ENCODE results near the gene ANKRD13B. TPM values are rescaled to one million over a fixed set of nuclear protein-coding genes. Genes with fewer than 3 reads are reported as not detected.

Gene ANKRD13B
- total and polyA plus RNA-seq, 2 of the 13 experiments (the other 11 are each of a cell fraction or from before 2014, with no cell fraction given), result 1.7 to 1.8 TPM

DNA sequence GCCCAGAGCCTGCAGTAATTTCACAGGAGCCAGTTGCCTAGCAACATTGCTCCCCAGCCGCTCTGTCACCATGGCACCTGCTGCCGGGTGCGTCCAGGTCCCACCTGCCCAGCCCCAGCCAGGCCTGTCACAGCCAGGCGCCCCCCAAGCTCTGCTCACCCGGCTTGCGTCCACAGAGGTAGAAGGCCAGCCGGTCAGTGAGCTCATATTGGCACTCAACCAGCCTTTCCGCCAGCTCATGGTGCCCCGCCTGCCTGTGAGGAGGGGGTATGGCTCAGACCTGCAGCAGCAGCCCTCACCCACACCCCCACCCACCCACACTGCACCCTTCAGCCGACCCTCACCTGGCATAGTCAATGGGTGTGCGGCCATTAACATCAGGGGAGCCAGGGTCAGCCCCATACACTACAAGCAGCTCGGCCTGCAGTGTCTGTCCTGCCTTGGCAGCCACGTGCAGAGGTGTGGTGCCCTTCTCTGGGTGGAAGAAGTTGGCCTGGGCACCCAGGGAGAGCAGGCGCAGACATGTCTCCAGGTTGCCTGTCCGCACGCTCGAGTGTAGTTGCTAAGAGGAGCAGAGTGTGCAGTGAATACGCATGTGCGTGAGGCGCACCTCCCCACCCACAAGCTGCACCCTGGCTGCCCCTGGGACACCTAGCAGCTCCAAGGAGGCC lies 11.2 kb upstream of the ANKRD13B start:
- FAIRE-seq (no peak), ATAC-seq (no peak), DNase-seq (ENCODE audit: low spot score) (no peak)
- no peaks in the 10 kb centered on the region for H3K27me3 ChIP-seq (ENCODE audit: control insufficient read depth in 1 of 2, insufficient read depth in 2 of 2, low read length in 2 of 2)
- H3K9ac ChIP-seq (ENCODE audit: insufficient read depth, low read depth, low read length), result no peak overlapping the region
- no peak for TF ChIP-seq ZNF850 (CRISPR knock-in tag; conservative IDR thresholded peaks at IDR 0.05)
- peak; percentile 42 for TF ChIP-seq AGO2 (optimal IDR thresholded peaks at IDR 0.05; ENCODE audit: low read depth, low read length)
- no peak overlapping the region for H3K4me2 ChIP-seq (ENCODE audit: low read depth, low read length)
- in situ Hi-C loops (cut with HindIII; ENCODE audit: extremely low pct_ligation_motif_present, low pct_unique_long_range_greater_than_20kb), result loop anchor here (5.0 kb wide), 1 partner anchor 36 kb away; no protein-coding TSS in a partner anchor
- H3K4me1 ChIP-seq (ENCODE audit: insufficient read depth, low read length), result peaks cover 15% of the 10 kb centered on the region
- intact Hi-C loops (cut with micrococcal nuclease; ENCODE audit: unreplicated experiment), result no loop called here
- H3K9me3 ChIP-seq (ENCODE audit: low read length), result no peaks in the 10 kb centered on the region
- no TSS peak for BruUV-seq (replicated peaks)
- ChIA-PET POLR2A (no interaction called here), CTCF (ENCODE audit: low intra/inter-chr PET ratio, low total read pairs) (interaction anchor here (3.1 kb wide), 1 partner anchor 10 kb away, joined by 39 read pairs; the partner anchor contains the start of gene ANKRD13B)
- H3K36me3 ChIP-seq (replicated peaks in 1 of 2; ENCODE audit: control insufficient read depth in 1 of 2, insufficient read depth in 2 of 2, low read length in 2 of 2), result peaks cover 6 to 10% of the 10 kb centered on the region in 2 experiments; a peak in 4 of 5 replicates
- H3K79me2 ChIP-seq (ENCODE audit: insufficient read depth, low read length), result peaks cover 3% of the 10 kb centered on the region
- 98% methylated on average over 12 of the region's 20 CpGs for WGBS (ENCODE audit: low lambda C conversion rate)
- no peaks in the 10 kb centered on the region; the same call in 1 of the 2 replicates for H4K20me1 ChIP-seq (ENCODE audit: insufficient read depth, low read length)
- no peak overlapping the region for H3K4me3 ChIP-seq (replicated peaks in 1 of 3; ENCODE audit: insufficient read depth in 1 of 3, low read depth in 2 of 3, low read length in 3 of 3)
- no peak overlapping the region for H3K27ac ChIP-seq (ENCODE audit: extremely low read length, insufficient read depth, low read length)
- no peak overlapping the region for H2AFZ ChIP-seq (ENCODE audit: low read length)

- in situ Hi-C loops (cut with HindIII; ENCODE audit: extremely low pct_ligation_motif_present, low pct_unique_long_range_greater_than_20kb) (loop anchor here (5.0 kb wide), 1 partner anchor 35 kb away; no protein-coding TSS in a partner anchor), intact Hi-C loops (cut with micrococcal nuclease; ENCODE audit: unreplicated experiment) (no loop called here)
- Histone ChIP-seq H3K9ac (ENCODE audit: insufficient read depth, low read depth, low read length) (no peak overlapping the region), H3K27me3 (ENCODE audit: control insufficient read depth in 1 of 2, insufficient read depth in 2 of 2, low read length in 2 of 2) (no peaks in the 10 kb centered on the region), H4K20me1 (ENCODE audit: insufficient read depth, low read length) (peaks cover 1% of the 10 kb centered on the region; the same call in 1 of the 2 replicates), H3K9me3 (ENCODE audit: low read length) (no peaks in the 10 kb centered on the region), H3K4me1 (ENCODE audit: insufficient read depth, low read length) (peaks cover 20% of the 10 kb centered on the region), H3K79me2 (ENCODE audit: insufficient read depth, low read length) (peaks cover 7% of the 10 kb centered on the region), H3K36me3 (replicated peaks in 1 of 2; ENCODE audit: control insufficient read depth in 1 of 2, insufficient read depth in 2 of 2, low read length in 2 of 2) (peaks cover 6 to 9% of the 10 kb centered on the region in 2 experiments; a peak in 4 of 5 replicates), H3K4me2 (ENCODE audit: low read depth, low read length) (no peak overlapping the region), H2AFZ (ENCODE audit: low read length) (no peak overlapping the region), H3K27ac (ENCODE audit: extremely low read length, insufficient read depth, low read length) (no peak overlapping the region), H3K4me3 (replicated peaks in 1 of 3; ENCODE audit: insufficient read depth in 1 of 3, low read depth in 2 of 3, low read length in 3 of 3) (no peak overlapping the region)
- 97% methylated on average over 10 of the region's 10 CpGs for WGBS (ENCODE audit: low lambda C conversion rate)
- ATAC-seq (no peak), DNase-seq (ENCODE audit: low spot score) (no peak), FAIRE-seq (no peak)
- POLR2A ChIA-PET, result no interaction called here
- CTCF ChIA-PET (ENCODE audit: low intra/inter-chr PET ratio, low total read pairs), result interaction anchor here (0.6 to 3.1 kb wide), 2 partner anchors 10 kb away, joined by 3 to 39 read pairs; partner anchors contain the start of gene ANKRD13B
- TF ChIP-seq ZNF629 (CRISPR knock-in tag; conservative IDR thresholded peaks at IDR 0.05) (peak; percentile 86), ZFX (CRISPR knock-in tag; IDR thresholded peaks at IDR 0.05; ENCODE audit: low read depth) (no peak)
- BruUV-seq (replicated peaks), result no TSS peak
Observed at GRCh38 chr17:29582254-29582765, 10.6 kb upstream of the ANKRD13B start.

All from HepG2 (cell line).